ENCODE data around the gene DCUN1D5. TPM values are rescaled to one million over a fixed set of nuclear protein-coding genes. Genes with fewer than 3 reads are reported as not detected.

The DCUN1D5 gene
- 76.6 and 156 TPM in 2 replicates for total RNA-seq

DNA sequence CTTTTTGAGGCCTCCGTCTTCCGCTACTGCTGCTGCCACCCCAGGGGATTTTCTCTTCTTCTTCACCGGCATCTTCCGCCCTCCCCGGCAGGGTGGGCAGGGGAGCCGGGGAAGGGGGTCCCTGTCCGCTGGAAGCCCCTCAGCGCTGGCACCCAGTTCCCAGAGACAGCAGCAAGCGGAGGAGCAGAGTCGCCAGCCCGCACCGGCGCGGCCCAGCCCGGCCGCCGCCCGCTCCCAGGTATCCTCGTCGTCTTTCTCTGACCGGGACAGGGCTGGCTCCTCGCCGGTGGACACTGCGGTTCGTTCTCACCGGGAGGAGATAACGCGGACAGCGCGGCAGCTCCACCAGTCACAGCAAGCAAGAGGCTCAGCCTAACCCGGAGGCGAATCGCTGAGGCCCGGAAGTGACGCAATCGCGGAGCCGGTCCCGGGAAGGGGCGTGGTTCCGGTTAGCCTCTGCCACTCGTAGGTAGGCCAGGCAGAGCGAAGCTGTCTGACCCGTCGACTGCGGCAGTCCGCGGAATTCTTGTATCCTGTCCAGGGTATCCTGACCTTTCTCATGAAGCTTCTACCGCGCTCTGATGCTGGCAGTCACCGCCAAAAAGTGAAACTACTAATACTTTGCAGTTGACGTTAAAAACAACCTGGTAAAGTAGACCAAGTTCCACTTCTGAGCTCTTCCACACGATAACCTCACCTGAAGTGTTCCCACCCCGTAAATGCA lies at the start of gene DCUN1D5:
DCUN1D5 (minus strand) TSS at position 360 of the 724 bp plus-strand sequence; CDS start at position 72, 288 bp downstream.

DNA sequence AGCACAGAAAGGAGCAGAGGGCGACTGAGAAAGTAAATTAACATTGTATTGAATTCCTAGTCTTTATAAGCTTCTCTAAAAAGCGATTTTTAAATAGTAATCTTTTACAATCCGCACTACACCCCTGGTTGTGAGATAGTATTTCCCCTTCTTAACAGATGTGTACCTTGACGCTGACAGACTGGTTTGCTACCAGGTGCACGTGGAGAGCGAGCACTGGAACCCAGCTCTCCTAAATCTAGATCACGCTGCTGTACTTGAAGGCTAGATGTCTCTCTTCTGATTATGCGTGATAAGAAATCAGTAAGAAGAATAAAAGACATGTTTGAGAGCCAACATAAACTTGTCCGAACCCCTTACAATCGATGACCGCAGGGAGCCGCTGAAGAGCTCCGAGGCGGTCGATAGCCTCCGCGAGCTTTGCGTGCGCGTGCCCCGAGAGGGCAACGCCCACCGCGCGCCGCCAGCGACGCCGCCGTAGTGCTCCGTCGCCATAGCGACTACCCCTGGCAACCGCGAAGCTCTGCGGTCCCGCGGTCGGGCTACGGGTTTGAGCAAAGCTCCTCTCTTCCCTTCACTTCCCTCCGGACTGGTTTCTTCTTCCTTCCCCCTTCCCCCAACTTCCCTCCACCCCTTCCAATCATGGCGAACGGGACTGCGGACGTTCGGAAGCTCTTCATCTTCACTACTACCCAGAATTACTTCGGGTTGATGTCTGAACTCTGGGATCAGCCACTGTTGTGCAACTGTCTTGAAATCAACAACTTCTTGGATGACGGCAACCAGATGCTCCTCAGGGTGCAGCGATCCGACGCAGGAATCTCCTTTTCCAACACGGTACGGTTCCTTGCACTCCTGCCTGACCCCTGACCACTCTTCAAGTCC lies 17.2 kb upstream of the DCUN1D5 start, which contains the start of gene DYNC2H1:
DYNC2H1 (plus strand) TSS at position 494 of the 885 bp plus-strand sequence; CDS start at position 643, 149 bp downstream.

Other genes starting within 250 kb of the DCUN1D5 start
- gene MMP3, start 248.6 kb downstream of the DCUN1D5 start, total RNA-seq = 0.34 and 0.36 TPM in 2 replicates
- 1.5 TPM in 1 of 2 replicates, not detected in the other for gene MMP12, start 217.2 kb downstream of the DCUN1D5 start, total RNA-seq
- gene MMP13, start 136.4 kb downstream of the DCUN1D5 start, total RNA-seq = 0.07 TPM in 1 of 2 replicates, not detected in the other
- 17.7 and 18.8 TPM in 2 replicates for gene DYNC2H1, start 17.3 kb upstream of the DCUN1D5 start, total RNA-seq